GM18499 (cell line): ENCODE data around the gene IPCEF1.

ENCODE experiments used
- ATAC-seq: cut with Tn5 transposase; IDR thresholded peaks from one replicate; pipeline ENCODE4 v1.9.1; 2021; ENCODE audit warnings: moderate number of reproducible peaks; ENCODE audit not compliant: insufficient read depth, unreplicated experiment

Gene IPCEF1

DNA sequence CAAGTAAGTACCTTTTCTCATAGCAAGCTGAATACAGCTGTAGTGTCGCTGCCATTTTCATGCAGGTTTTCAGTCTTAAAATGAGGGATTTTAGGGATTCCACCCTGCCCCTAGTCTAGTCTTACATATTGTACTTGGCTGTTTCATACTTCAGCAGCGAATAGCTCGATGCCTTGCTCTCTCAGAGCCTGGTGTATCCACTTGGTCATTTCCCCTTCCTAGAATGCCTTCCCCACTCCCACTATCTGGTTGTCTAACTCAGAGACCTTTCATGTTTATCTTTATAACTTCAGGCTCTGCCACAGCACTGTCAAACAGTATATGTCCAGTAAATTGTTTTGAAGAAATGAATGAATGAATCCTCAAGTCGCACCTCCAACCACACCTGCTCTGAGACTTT lies 21.1 kb upstream of the IPCEF1 start:
- no peak for ATAC-seq

DNA sequence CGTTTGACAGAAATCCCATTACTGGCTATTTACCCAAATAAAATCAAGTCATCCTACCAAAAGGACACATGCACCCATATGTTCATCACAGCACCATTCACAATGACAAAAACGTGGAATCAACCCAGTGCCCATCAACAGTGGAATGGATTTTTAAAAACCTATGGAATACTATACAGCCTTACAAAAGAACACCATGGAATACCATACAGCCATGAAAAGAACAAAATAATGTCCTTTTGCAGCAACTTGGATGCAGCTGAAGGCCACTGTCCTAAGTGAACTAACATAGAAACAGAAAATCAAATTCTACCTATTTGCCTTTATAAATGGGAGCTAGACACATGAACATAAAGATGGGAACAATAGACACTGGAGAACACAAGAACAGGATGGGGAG lies 17.4 kb upstream of the IPCEF1 start:
- no peak for ATAC-seq

DNA sequence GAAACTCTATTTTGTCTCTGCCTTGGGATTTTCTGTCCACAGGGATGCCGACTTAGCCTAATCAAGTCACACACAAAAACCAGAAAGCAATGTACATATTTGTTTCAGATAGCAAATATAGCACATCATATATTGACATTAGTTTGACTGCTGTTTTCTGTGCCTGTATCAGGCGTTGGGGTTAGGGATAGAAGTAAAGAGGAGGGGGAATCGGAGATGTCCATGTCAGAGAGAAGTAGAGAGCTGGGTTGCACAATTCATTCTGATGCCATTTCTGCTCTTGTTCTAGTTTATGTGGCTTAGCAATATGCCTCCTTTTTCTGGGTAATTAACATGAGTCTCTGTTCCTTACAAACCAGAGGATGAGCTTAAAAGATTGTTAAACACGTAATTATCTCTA lies 14.7 kb upstream of the IPCEF1 start:
- no peak for ATAC-seq

DNA sequence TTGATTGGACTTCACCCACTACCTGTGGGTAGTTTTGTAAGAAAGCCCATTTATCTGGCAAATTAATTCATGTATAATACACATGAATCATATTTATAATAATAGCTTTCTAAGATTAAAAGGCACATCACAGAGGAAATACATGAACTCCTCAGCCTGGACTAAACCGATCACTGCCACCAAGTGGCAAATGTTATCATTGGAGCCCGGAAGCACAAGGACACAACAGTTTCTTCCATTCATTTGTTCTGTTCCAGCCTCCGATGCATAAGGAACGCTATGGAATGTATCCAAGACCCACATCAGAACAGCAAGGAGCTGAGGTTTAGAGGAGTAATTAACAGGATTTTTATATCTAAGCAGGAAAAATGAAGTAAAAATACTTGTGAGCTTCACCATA lies 13.9 kb upstream of the IPCEF1 start:
- ATAC-seq, result no peak

DNA sequence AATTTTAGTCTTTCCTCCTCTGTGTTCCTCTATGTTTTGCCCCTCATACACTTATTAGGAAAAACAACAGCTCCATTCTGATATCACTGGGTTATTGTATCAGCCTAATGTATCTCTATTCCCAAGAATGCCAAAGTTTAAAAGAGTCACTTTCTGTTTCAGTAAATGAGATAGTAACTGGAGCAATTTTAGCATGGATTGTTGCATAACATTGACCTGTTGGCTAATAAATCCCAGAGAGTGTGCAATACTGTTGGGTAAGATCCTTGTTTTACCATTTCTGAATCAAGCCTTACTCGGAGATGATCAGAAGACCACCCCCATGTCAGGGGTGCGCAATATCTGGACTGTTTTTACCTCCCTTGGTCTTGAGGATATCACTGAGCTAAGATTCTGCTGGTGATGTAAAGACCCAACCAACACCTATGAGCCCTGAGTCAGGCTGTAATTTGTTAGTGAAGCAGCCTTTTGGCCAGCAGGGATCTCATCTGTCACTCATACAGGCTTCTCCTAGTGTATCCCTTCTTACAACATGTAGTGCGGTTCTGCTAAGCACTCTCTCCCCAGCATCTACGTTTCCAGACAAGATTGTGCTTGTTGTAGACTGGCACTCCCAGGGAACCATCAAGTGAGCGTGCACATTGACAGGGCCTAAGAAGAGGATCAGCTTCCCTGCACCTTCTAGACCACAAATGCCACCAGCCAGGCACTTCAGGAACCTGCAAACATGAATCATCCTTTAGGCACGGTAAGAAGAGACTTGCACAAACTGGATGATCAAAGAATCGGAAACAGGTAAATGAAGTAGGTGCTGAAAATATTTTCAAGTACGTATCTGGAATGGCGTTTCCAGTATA lies 11.5 kb upstream of the IPCEF1 start:
- ATAC-seq, result no peak

DNA sequence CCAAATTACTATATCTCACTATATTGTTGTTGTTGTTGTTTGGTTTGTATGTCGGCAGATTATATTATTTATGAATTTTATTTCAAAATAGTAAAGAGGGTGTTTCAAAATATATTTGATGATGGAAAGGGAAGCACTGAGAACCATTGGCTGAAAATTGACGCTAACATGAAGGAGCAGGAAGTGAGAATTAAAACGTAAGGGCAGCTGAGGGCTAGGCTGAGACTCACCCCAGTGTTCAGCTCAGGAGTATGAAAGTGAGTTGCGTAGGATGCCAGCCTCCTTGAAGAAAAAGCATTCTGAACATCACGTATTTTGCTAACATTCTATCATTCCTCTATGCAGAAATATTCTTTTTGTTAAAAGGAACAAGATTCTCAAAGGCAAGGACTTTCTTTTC lies 10.7 kb upstream of the IPCEF1 start:
- ATAC-seq, result no peak

DNA sequence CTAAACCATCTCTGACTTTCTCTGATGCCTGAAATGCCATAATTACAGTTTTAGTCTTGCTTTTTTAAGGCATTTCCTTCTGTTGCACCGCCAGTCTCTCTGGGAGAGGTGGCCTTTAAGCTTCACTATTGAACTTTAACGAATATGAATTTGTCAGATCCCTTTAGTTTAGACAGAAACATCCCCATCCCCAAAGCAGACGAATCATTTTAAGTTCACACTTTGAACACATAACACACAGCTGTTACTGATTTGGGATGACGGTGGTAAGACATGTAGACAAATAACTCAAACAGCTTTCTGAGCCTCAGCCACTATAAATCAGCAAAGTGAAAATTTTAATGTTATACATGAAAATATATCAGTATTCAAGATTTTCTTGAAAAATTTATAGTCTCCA lies 7.2 kb upstream of the IPCEF1 start:
- ATAC-seq, result no peak

DNA sequence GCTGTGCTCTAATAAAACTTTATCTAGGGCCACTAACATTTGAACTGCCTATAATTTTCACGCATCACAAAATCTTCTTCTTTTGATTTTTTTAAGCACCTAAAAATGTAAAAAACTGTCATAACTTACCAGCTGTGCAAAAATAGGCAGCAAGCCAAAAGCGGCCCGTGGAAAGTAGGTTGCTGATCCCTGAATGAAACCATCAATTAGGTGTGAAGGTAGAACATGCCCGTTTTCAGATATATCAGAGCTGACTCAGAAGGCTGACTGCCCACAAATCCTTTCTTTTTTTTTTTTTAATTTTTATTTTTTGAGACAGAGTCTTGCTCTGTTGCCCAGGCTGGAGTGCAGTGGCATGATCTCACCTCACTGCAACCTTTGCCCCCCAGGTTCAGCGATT lies 4.9 kb upstream of the IPCEF1 start:
- no peak for ATAC-seq

DNA sequence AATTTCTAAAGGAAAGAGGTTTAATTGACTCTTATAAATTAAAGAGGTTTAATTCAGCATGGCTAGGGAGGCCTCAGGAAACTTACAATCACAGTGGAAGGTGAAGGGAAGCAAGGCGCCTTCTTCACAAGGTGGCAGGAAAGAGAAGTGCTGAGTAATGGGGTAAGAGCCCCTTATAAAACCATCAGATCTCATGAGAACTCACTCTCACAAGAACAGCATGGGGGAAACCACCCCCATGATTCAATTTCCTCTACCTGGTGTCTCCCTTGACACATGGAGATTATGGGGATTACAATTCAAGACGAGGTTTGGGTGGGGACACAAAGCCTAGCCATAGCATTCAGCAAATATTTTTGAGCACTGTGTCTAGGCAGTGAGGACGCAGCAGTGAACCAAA lies 3.9 kb upstream of the IPCEF1 start:
- no peak for ATAC-seq

DNA sequence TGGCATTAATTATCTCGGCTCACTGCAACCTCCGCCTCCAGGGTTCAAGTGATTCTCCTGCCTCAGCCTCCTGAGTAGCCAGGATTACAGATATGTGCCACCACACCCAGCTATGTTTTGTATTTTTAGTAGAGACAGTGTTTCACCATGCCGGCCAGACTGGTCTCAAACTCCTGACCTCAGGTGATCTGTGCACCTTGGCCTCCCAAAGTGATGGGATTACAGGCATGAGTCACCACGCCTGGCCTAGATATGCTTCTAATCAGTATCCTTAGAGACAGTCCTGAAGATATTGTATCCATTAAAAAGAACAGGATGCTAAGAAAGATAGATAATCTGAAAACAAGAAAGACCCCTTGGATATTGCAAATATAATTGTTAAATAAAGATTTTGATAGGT lies 3.1 kb upstream of the IPCEF1 start:
- no peak for ATAC-seq

DNA sequence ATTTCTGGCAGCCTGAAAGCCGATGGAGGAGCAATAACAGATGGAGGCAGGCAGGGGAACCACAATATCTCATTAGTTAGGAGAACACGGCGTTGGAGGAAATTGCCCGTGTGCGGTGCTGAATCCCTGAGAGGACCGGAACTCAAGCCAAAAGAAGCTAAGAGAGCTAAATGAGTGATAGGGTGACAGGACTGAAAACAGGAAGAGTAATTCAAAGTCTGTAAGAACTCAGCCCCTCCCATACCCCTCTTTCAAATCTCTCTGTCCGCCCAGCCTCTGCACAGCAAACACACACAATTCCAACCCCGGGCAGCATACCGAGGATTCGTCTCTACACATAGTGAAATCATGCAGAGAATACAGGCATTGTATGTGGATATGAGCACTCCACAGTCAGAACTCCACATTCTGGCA lies 2.6 kb upstream of the IPCEF1 start:
- ATAC-seq, result no peak

DNA sequence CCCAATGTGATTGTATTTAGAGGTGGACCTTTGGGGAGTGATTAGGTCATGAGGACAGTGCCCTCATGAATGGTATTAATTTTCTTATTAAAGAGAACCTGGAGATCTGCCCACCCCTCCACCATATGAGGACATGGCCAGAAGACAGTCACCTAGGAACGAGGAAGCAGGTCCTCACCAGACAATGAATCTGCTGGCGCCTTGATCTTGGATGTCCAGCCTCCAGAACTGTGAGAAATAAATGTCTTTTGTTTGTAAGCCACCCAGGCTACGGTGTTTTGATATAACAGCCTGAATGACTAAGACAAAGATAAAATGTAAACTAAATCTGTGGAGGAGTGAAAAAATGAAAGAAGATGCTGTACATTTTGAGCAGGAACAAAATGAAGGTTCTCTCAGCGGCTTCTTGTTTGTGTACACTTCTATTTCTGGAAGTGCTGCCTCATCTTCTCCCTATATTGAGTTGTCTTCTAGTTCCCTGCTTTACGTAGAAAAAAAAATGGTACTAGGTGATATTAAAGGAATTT lies 1.5 kb upstream of the IPCEF1 start:
- ATAC-seq, result no peak

DNA sequence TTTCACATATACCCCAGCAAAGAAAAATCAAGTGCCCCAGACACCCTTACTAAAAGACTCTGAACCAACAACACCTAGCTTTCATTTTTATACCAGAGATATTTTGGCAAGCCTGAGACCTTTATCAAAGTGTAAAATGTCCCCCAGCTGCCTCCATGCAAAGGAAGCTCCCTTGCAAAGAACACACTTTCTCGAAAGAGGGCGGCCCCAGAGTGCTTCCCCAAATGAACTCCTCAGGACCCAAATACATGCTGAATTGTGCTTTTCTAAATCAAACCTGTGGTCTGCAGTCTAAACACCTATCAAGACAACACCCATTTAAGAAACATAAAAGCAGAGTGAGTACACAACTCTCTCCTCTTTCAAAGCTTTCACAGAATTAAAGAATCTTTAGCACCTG lies 490 bp downstream of the IPCEF1 start:
- no peak for ATAC-seq

DNA sequence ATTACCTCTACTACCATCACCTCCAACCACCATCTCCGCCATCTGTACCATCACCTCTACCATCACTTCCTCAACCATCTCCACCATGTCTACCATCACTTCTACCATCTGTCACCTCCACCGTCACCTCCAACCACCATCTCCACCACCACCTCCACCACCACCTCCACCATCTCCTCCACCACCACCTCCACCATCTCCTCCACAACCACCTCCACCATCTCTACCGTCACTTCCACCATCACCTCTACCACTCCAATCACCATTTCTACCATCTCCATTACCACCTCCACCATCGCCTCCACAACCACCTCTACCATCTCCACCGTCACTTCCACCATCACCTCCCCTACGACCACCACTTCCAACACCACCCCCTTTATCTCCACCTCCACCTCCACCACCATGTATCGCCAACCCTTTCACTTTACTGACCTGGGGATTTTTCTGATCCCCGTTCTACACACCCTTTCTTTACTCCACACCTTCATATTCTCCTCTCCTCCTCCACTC lies 2.3 kb downstream of the IPCEF1 start:
- no peak for ATAC-seq

DNA sequence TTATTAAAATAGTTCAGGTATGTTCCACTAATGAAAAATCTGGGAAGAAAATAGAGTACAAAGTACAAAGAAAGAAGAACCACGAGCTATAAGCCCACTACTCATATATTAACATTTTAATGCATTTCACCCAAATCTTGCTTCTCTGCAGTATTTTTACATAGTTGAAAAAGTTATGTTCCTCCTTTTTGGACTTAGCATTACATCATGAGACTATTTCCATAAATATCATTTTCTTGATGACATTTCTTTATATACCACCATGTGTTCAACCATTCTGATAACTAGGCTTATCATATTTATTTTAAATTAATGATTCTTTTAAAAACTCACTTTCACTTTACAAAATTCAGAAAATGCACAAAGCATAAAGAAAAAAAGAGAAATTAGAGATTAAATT lies 3.0 kb downstream of the IPCEF1 start:
- ATAC-seq, result no peak

DNA sequence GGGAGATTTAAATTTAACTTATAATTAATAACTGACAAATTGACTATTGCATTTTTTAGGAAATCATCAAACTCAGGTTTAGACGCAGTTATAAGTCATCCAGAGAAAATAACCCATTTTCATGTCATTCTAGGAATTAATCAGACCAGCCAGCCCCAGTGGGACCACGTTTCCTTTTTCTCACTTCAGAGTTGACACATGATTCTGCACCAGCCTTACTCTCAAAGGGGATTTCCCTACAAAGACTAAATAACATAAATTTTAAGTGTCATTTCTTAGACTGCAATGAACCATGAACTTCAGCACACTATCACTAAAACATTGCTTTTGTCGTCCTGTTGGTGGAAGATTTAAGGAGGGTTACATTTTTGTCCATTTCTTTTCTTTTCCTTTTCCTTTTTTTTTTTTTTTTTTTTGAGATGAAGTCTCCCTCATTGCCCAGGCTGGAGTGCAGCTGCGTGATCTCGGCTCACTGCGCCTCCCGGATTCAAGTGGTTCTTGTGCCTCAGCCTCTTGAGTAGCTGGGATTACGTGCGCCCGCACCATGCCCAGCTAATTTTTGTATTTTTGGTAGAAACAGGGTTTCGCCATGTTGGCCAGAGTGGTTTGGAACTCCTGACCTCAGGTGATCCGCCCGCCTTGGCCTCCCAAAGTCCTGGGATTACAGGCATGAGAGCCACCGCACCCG lies 3.6 kb downstream of the IPCEF1 start:
- peak; percentile 70 for ATAC-seq

DNA sequence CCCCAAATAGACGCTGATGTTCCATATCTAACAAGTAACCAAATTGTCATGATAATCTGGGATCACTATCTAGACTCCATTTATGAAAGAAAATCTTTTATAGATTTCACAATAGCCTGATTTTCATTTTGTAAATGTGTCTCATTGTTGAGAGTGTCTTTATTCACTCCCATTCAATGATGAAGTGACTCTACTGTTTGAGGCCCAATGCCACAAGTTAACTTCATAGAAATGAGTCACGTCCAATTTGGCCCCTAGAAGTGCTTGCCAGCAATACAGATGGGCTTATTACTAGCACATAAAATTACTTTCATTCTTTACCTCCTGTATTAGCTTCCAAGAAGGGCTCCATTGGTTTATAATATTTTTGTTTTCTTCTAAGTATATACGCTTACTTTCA lies 6.3 kb downstream of the IPCEF1 start:
- no peak for ATAC-seq

DNA sequence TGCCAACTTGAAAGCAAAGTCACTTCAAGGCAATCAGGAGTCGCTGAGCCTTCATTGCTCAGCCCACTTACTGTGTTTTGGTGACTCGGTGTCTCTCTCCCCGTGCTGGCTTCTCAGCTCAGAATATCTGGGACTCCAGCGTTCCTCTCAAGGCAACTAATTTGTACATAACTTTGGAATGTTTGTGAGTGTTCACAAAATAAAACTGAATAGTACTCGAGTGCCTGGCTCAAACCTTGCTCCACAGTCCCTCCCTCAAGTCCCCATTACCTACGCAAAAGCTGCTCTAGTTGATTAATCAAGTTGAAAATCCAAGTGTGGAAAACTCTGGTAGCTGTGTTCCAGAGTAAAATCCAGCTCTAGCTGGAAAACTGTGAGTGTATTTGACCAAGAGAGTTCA lies 8.6 kb downstream of the IPCEF1 start:
- no peak for ATAC-seq

DNA sequence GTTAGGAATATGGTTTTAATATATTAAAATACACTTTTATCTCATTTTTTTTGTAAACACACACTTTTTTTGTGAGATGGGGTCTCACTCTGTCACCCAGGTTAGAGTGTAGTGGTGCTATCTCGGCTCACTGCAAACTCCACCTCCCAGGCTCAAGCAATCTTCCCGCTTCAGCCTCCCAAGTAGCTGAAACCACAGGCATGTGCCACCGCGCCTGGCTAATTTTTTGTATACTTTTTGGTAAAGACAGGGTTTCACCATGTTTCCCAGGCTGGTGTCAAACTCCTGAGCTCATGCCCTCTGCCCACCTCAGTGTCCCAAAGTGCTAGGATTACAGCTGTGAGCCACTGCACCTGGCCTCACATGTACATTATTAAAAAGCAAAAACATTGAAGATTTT lies 10.8 kb downstream of the IPCEF1 start:
- no peak for ATAC-seq

DNA sequence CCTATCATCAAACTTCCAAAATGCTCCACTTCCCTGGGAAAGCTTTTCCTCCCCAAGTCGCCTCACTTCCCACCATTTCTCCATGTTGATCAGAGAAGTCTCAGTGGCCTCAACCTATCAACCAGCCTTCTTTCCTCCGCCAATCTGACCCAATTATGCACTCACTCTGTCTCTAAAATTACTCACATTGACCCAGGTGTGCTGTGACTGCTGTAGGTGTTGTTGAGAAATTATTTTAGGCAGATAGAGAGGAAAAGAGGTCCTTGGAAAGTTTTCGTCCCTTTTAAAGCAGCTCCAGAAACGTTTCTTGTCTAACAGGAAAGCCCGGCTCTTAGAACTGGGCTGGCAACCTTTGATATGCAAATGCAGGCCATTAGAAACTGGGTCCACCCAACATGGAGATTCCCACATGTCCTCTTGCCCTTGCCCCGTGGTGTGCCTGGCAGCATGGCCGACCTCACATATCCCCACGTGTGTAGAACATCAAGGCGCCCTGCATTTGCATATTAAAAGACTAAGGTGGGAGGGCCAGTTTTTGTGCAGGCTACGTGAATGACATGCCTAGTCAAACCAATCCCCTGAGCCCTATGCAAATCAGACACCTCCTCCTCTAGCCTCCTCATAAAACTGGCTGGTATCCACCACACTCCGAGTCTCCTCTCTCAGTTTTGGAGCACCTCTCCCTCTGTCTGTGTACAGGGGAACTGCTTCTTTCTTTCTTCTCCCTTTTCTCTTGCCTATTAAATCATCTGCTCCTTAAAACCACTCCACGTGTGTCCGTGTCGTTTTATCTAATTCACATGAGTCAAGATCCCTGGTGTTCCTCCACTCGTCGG lies 12.9 kb downstream of the IPCEF1 start:
- ATAC-seq, result no peak

DNA sequence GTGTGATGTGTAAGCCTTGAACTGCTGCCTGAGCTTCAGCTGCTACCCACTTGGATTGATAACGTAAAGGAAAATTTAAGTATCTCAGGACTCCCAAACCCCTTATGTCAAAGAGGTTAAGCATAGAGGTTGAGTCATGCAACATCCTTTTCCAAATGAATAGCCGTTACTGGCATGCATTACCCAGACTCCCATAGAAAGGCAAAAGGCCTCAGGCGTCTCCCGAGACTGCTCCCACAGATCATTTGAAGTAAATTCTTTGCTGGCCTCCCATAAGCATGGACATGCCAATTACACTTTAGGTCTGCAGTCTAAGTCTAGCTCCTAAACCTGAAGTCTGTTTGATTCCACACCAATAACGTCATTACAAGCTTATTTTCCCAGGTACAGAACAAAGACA lies 14.7 kb downstream of the IPCEF1 start:
- ATAC-seq, result no peak
